Effector memory CD4-positive, alpha-beta T cell (primary cell): ENCODE results near the gene APLP2.

Experiments
- DNase-seq, 3 donors: peaks; one replicate each; pipeline ENCODE4 v3.0.0-alpha.2; 2020
- H3K27ac ChIP-seq: 2 replicates; pipeline ENCODE4 v1.7.0; 2013; ENCODE audit warnings: mild to moderate bottlenecking, low read length, moderate library complexity; ENCODE audit not compliant: insufficient read depth, poor library complexity, severe bottlenecking
- H3K27me3 ChIP-seq: replicated peaks from 2 replicates; pipeline ENCODE4 v1.7.0; 2013; ENCODE audit warnings: mild to moderate bottlenecking, low read length; ENCODE audit not compliant: insufficient read depth, control insufficient read depth, poor library complexity, severe bottlenecking
- H3K36me3 ChIP-seq: 2 replicates; pipeline ENCODE4 v1.7.0; 2013; ENCODE audit warnings: mild to moderate bottlenecking, low read length, moderate library complexity; ENCODE audit not compliant: control insufficient read depth, insufficient read depth
- H3K4me1 ChIP-seq: 2 replicates; pipeline ENCODE4 v1.7.0; 2013; ENCODE audit warnings: low read length, mild to moderate bottlenecking; ENCODE audit not compliant: control insufficient read depth, insufficient read depth, poor library complexity, severe bottlenecking
- H3K4me3 ChIP-seq: 2 replicates; pipeline ENCODE4 v1.7.0; 2013; ENCODE audit warnings: low read length, low read depth, mild to moderate bottlenecking; ENCODE audit not compliant: insufficient read depth, poor library complexity, severe bottlenecking
- H3K9me3 ChIP-seq: 2 replicates; pipeline ENCODE4 v1.7.0; 2013; ENCODE audit warnings: mild to moderate bottlenecking, low read length, moderate library complexity; ENCODE audit not compliant: control insufficient read depth

The APLP2 gene

GRCh38 chr11:130148796-130149326 lies 79.2 kb downstream of the APLP2 start:
- Histone ChIP-seq H3K4me1 (peaks cover 8% of the 10 kb centered on the region), H3K27me3 (no peaks in the 10 kb centered on the region), H3K27ac (no peak overlapping the region), H3K36me3 (peaks cover under 1% of the 10 kb centered on the region), H3K4me3 (no peak overlapping the region), H3K9me3 (no peaks in the 10 kb centered on the region)
- DNase-seq = no peak

- Histone ChIP-seq H3K9me3 (no peaks in the 10 kb centered on the region), H3K27me3 (no peaks in the 10 kb centered on the region), H3K27ac (no peak overlapping the region), H3K4me3 (no peak overlapping the region), H3K36me3 (no peaks in the 10 kb centered on the region), H3K4me1 (peaks cover 8% of the 10 kb centered on the region)
- no peak for DNase-seq
Observed at GRCh38 chr11:130150790-130151189, 81.1 kb downstream of the APLP2 start.

- Histone ChIP-seq H3K36me3 (no peaks in the 10 kb centered on the region), H3K9me3 (no peaks in the 10 kb centered on the region), H3K27ac (no peak overlapping the region), H3K4me1 (peaks cover 8% of the 10 kb centered on the region), H3K4me3 (no peak overlapping the region), H3K27me3 (no peaks in the 10 kb centered on the region)
- DNase-seq = no peak
Observed at GRCh38 chr11:130151196-130151595, 81.5 kb downstream of the APLP2 start.

- no peaks in the 10 kb centered on the region for H3K27me3 ChIP-seq
- H3K4me3 ChIP-seq = no peak overlapping the region
- no peak overlapping the region for H3K27ac ChIP-seq
- no peaks in the 10 kb centered on the region for H3K36me3 ChIP-seq
- no peak for DNase-seq
- H3K4me1 ChIP-seq = peaks cover 11% of the 10 kb centered on the region
- no peaks in the 10 kb centered on the region for H3K9me3 ChIP-seq
Observed at GRCh38 chr11:130156108-130157022, 86.7 kb downstream of the APLP2 start.

GRCh38 chr11:130157101-130157500 lies 87.4 kb downstream of the APLP2 start:
- Histone ChIP-seq H3K4me3 (no peak overlapping the region), H3K36me3 (no peaks in the 10 kb centered on the region), H3K27ac (no peak overlapping the region), H3K9me3 (no peaks in the 10 kb centered on the region), H3K4me1 (peaks cover 11% of the 10 kb centered on the region), H3K27me3 (no peaks in the 10 kb centered on the region)
- DNase-seq = no peak

GRCh38 chr11:130157840-130158239 lies 88.1 kb downstream of the APLP2 start:
- Histone ChIP-seq H3K27ac (no peak overlapping the region), H3K27me3 (no peaks in the 10 kb centered on the region), H3K4me3 (no peak overlapping the region), H3K4me1 (peaks cover 11% of the 10 kb centered on the region), H3K36me3 (no peaks in the 10 kb centered on the region), H3K9me3 (no peaks in the 10 kb centered on the region)
- DNase-seq = no peak

- H3K4me1 ChIP-seq = peaks cover 11% of the 10 kb centered on the region
- H3K4me3 ChIP-seq = no peak overlapping the region
- no peaks in the 10 kb centered on the region for H3K27me3 ChIP-seq
- H3K9me3 ChIP-seq = no peaks in the 10 kb centered on the region
- no peak overlapping the region for H3K27ac ChIP-seq
- no peaks in the 10 kb centered on the region for H3K36me3 ChIP-seq
- no peak for DNase-seq
Observed at GRCh38 chr11:130159139-130159538, 89.4 kb downstream of the APLP2 start.

- H3K4me3 ChIP-seq = no peak within 1 kb of the TSS
Observed at GRCh38 chr11:130159657-130160497, 90.2 kb downstream of the APLP2 start, which contains the start of gene ST14. ST14 (plus strand) TSS chr11:130159782; CDS start chr11:130159980, 198 bp downstream.

GRCh38 chr11:130160498-130161155 lies 90.9 kb downstream of the APLP2 start:
- DNase-seq = no peak
- Histone ChIP-seq H3K4me3 (no peak overlapping the region), H3K27ac (no peak overlapping the region)

More at GRCh38 chr11:130159657-130160497, 90.2 kb downstream of the APLP2 start, which contains the start of gene ST14:
- peaks cover 11% of the 10 kb centered on the region for H3K4me1 ChIP-seq
- no peak within 1 kb of the TSS for H3K27ac ChIP-seq
- H3K27me3 ChIP-seq = no peaks in the 10 kb centered on the region
- no peaks in the 10 kb centered on the region for H3K36me3 ChIP-seq
- no peaks in the 10 kb centered on the region for H3K9me3 ChIP-seq
- no peak for DNase-seq

More at GRCh38 chr11:130160498-130161155, 90.9 kb downstream of the APLP2 start:
- H3K36me3 ChIP-seq = no peaks in the 10 kb centered on the region
- no peaks in the 10 kb centered on the region for H3K9me3 ChIP-seq
- no peaks in the 10 kb centered on the region for H3K27me3 ChIP-seq
- peaks cover 11% of the 10 kb centered on the region for H3K4me1 ChIP-seq
